ENCODE results near the gene DLEU7. TPM values are rescaled to one million over a fixed set of nuclear protein-coding genes. Genes with fewer than 3 reads are reported as not detected.
A peak's percentile ranks its signal among the peaks of the same experiment; 100 is the strongest.

DLEU7 gene
- total and polyA plus RNA-seq, 10 of the 15 experiments (the other 5 are each of a cell fraction or from before 2014, with no cell fraction given): not detected

GRCh38 chr13:50801087-50801931, 42.2 kb downstream of the DLEU7 start (continued):
- TF ChIP-seq, protein P1, sequence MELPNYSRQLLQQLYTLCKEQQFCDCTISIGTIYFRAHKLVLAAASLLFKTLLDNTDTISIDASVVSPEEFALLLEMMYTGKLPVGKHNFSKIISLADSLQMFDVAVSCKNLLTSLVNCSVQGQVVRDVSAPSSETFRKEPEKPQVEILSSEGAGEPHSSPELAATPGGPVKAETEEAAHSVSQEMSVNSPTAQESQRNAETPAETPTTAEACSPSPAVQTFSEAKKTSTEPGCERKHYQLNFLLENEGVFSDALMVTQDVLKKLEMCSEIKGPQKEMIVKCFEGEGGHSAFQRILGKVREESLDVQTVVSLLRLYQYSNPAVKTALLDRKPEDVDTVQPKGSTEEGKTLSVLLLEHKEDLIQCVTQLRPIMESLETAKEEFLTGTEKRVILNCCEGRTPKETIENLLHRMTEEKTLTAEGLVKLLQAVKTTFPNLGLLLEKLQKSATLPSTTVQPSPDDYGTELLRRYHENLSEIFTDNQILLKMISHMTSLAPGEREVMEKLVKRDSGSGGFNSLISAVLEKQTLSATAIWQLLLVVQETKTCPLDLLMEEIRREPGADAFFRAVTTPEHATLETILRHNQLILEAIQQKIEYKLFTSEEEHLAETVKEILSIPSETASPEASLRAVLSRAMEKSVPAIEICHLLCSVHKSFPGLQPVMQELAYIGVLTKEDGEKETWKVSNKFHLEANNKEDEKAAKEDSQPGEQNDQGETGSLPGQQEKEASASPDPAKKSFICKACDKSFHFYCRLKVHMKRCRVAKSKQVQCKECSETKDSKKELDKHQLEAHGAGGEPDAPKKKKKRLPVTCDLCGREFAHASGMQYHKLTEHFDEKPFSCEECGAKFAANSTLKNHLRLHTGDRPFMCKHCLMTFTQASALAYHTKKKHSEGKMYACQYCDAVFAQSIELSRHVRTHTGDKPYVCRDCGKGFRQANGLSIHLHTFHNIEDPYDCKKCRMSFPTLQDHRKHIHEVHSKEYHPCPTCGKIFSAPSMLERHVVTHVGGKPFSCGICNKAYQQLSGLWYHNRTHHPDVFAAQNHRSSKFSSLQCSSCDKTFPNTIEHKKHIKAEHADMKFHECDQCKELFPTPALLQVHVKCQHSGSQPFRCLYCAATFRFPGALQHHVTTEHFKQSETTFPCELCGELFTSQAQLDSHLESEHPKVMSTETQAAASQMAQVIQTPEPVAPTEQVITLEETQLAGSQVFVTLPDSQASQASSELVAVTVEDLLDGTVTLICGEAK (IDR thresholded peaks at IDR 0.05; ENCODE audit: borderline replicate concordance): no peak
- TF ChIP-seq ZSCAN29 (IDR thresholded peaks at IDR 0.05) (no peak), POLR2AphosphoS5 (IDR thresholded peaks at IDR 0.05; ENCODE audit: low read length) (no peak), JUND (IDR thresholded peaks at IDR 0.05; ENCODE audit: low read depth, low read length) (no peak), ZNF24 (IDR thresholded peaks at IDR 0.05) (0 out of 2 replicates have a peak, but pooled peaks have one; percentile 51), NFXL1 (IDR thresholded peaks at IDR 0.05; ENCODE audit: borderline replicate concordance) (no peak), MYB (IDR thresholded peaks at IDR 0.05; ENCODE audit: borderline replicate concordance, low read depth, low read length) (no peak), TCF12 (IDR thresholded peaks at IDR 0.05; ENCODE audit: low read depth, low read length) (no peak), TBL1XR1 (IDR thresholded peaks at IDR 0.05; ENCODE audit: low read depth, low read length) (no peak), ASH2L (IDR thresholded peaks at IDR 0.05; ENCODE audit: borderline replicate concordance, low read depth) (no peak), ZNF622 (IDR thresholded peaks at IDR 0.05) (no peak), BCL11A (IDR thresholded peaks at IDR 0.05; ENCODE audit: low read depth, low read length) (no peak), POLR2AphosphoS2 (IDR thresholded peaks at IDR 0.05; ENCODE audit: low read depth, low read length) (no peak), RB1 (IDR thresholded peaks at IDR 0.05; ENCODE audit: borderline replicate concordance) (no peak), PKNOX1 (IDR thresholded peaks at IDR 0.05) (no peak), BHLHE40 (IDR thresholded peaks at IDR 0.05; ENCODE audit: borderline replicate concordance in 1 of 2, low read depth in 2 of 2, low read length in 1 of 2) (no peak), BCLAF1 (IDR thresholded peaks at IDR 0.05) (no peak), YY1 (IDR thresholded peaks at IDR 0.05; ENCODE audit: low read depth, low read length) (peak; percentile 73; the same call in 1 of the 2 replicates)
- TF ChIP-seq, protein P2, sequence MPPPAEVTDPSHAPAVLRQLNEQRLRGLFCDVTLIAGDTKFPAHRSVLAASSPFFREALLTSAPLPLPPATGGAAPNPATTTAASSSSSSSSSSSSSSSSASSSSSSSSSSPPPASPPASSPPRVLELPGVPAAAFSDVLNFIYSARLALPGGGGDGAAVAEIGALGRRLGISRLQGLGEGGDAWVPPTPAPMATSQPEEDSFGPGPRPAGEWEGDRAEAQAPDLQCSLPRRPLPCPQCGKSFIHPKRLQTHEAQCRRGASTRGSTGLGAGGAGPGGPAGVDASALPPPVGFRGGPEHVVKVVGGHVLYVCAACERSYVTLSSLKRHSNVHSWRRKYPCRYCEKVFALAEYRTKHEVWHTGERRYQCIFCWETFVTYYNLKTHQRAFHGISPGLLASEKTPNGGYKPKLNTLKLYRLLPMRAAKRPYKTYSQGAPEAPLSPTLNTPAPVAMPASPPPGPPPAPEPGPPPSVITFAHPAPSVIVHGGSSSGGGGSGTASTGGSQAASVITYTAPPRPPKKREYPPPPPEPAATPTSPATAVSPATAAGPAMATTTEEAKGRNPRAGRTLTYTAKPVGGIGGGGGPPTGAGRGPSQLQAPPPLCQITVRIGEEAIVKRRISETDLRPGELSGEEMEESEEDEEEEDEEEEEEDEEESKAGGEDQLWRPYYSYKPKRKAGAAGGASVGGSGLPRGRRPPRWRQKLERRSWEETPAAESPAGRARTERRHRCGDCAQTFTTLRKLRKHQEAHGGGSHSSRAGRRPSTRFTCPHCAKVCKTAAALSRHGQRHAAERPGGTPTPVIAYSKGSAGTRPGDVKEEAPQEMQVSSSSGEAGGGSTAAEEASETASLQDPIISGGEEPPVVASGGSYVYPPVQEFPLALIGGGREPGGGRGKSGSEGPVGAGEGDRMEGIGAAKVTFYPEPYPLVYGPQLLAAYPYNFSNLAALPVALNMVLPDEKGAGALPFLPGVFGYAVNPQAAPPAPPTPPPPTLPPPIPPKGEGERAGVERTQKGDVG (CRISPR knock-in tag; IDR thresholded peaks at IDR 0.05): no peak

Measured in GM12878 (cell line).